Activated effector memory CD4-positive, alpha-beta T cell treated with anti-CD3 and anti-CD28 coated beads, Interleukin-2, amount 50 U/mL, for 16 hours (primary cell): ENCODE measurements around the gene BPGM.

ENCODE experiments used
- DNase-seq: peaks from one replicate; pipeline ENCODE4 v3.0.0-alpha.2; 2020

Gene BPGM

DNA sequence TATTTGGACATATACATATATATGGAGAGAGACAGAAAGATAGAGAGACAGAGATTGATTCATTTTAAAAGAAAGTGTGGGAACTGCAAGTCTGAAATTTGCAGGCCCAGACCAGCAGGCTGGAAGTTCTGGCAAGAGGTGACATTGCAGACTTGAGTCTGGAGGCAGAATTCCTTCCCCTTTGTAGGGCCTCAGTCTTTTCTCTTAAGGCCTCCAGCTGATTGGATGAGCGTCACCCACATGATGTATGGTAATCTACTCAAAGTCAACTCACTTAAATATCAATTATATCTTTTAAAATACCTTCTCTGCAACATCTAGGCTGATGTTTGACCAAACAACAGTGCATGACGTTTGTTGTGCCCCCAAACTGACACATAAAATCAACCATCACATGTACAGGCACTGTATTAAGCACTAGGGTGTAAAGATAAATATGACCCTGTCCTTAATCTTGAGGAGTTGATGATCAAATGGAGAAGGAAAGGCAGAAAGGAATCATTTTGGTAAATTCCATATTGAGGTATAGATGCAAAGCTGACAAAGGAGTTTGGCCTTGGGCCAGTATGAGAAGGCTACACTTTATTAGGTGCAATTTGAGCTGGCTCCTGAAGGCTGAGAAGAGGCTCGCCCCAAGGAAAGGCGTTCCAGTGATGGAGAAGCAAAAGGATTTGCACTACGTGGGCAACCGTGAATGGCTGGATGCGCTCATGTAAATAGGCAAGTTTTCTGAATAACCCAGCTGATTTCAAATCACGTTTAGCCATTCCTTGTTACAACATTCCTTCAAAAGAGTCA is 52.6 kb downstream of the BPGM start:
- no peak for DNase-seq

DNA sequence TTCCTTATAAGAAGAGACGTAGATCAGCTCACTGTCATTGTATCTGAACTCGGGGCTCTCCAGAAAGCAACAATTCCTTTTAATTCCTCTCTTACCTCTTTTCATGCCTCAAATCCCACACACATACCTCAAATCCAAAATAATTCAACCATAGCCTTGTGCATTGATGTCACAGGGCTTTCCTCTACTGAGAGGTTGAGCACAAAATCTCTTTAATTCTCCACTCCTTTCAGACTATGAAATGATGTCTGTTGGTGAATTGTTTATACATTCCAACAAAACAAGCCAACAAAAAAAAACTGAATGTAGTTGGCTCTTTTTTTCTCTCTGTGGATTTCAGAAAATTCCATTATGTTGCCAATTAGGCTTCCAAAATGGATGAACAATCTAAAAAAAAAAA is 53.2 kb downstream of the BPGM start:
- no peak for DNase-seq

GRCh38 chr7:134701272-134701671 is 54.6 kb downstream of the BPGM start:
- no peak for DNase-seq

DNA sequence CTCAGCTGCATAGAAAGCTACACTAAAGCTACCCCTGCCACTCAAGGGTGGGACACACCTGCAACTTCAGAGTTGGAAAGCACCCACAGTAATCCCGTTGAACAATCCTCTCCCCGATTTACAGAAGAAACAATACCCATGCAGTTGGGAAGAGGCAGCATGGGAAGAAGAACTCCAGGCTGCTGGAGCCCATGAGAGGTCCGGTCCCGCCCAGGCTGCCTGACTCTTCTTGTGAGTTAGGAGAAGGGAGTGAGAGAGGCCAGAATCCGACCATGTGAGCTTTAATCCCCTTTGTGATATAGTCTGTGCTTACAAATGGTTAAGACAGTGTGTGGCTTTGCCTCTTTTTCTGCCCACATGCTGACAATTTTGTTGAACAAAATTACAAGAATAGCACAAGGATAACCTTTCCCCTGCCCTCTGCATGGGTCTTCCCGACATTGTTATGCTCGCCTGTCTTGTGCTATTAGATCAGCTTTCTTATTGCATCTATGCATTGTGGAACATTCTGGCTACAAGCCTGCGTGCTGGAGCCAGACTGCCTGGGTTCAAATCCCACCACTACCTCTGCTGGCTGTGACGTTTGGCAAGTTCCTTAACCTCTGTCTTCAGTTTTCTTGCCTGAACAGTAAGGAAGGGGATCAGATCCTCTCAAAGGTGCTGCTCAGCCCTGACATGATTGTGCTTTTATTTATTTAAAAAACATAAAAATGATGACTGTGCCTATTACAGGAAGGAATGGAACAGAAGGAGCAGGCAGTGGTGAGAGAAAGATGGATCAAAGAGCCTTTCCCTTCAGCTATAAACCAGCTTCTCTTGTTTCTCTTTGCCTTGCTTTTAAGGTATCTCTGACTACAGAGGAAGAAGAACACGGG is 56.0 kb downstream of the BPGM start:
- DNase-seq: no peak

DNA sequence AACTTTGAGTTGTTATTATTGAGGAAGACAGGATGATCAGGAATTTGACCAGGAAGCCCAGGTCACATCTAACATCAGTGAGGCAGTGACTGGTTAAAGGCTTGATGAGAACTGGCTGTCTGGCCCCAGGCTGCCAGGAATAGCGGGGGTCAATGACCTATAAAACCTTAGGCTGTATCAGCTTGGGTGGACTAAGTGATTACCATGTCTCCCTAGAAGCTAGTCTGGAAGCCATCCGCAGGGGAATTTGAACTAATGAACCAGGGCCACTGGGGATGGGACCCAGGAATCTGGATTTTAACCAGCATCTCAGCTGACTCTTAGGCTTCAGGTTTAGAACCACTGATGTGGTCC is 56.6 kb downstream of the BPGM start:
- DNase-seq: no peak

GRCh38 chr7:134703782-134704181 is 57.1 kb downstream of the BPGM start:
- DNase-seq: no peak

DNA sequence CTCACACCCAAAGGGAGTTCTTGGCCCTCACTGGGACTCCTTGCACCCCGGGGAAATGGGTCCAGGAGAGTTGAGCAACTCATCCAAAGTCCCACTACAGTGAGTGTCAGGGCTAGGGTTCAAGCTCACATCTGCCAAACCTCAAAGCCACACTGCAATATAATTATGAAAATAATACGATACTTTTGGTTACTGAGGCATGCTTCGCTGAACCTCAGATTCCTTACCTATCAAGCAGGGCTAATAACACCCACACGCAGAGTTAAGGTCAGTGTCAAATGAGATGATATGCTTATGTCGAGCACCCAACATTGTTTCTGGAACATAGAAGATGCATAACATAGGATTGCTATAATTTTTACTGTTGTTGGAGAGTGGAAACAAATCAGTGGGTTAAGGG is 58.2 kb downstream of the BPGM start:
- DNase-seq: no peak

GRCh38 chr7:134705716-134706115 is 59.1 kb downstream of the BPGM start:
- no peak for DNase-seq

- DNase-seq: no peak
Measured at GRCh38 chr7:134706468-134706867, 59.8 kb downstream of the BPGM start.

GRCh38 chr7:134707663-134708378 is 61.2 kb downstream of the BPGM start:
- no peak for DNase-seq

- DNase-seq: no peak
Measured at GRCh38 chr7:134708692-134709091, 62.0 kb downstream of the BPGM start.

GRCh38 chr7:134709197-134709596 is 62.5 kb downstream of the BPGM start:
- no peak for DNase-seq

- DNase-seq: no peak
Measured at GRCh38 chr7:134710511-134710853, 63.8 kb downstream of the BPGM start.

DNA sequence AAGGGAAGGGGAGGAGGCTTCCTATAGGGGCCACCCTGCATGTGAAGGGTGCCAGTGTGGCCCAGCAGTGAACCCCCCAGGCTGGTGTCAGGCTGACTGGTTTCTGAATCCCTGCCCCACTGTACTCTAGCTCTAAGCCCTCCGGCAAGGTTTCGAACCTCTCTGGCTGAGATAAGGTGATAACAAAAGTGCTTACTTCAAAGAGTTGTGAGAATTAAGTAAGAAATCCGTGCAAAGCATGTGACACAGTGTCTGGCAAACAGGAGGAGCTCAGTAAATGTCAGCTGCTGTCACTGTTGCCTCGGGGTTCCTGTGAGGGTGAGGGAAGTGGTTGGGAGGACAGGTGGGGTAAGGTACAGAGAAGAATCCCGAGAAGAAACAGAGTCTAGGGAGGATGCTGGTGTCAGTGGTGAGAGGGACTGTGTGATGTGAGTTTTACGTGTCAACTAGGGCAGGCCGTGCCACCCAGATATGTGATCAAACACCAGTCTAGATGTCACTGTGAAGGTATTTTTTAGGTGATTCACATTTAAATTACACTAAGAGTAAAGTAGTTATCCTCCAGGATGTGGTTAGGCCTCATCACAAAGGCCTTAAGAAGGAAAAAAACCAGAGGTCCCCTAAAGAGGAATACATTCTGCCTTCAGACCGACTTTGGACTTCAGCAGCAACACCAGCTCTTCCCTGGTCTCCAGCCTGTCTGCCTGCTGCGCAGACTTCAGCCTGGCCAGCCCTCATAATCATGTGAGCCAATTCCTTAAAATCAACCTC is 64.4 kb downstream of the BPGM start:
- DNase-seq: peak; percentile 75

DNA sequence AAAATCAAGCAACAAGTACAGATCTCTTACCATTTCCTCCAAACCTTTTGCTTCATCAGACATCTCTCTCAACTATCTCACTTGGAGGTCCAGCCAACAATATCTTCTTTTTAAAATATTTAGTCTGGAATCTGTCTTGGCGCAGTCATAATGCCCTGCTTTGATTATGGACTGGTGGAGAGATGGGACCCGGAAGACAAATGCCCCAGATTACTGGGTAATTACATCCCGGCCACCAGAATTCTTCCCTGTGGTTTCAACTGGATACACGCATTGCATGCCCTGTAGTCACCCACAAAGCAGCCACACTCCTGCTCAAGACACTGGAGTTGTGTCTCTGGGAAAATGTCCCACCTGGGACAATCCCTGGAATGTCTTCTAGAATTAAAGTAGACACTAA is 65.5 kb downstream of the BPGM start:
- DNase-seq: no peak

DNA sequence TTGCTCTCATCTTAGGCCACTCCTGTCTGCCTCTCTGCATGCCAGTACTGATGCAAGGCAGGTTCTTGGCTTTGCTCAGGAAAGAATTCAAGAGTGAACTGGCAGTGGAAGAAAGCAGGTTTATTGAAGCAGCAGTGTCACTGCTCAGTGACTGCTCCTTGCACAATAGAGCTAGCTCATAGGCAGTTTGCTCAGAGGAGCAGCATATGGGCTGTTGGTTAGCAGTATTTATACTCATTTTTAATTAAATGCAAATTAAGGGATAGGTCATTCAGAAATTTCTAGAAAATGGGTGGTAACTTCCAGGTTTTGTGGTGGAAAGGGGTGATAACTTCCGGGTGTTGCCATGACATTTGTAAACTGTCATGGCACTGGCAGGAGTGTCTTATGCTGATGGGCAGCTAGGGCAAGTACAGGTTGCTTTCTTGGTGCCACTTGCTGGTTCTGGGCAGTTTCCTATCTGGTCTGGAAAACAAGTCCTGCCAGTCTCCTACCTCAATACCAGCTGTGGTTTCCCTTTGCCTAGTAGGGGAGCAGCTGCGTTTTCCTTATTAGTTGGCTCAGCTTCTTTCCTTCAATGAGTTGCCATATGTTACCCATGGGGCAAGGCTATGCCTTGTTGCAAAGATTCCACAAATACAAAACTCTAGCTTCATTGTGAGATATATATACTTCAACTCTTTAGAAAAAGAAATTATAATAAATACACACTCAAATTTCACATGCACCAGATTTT is 68.0 kb downstream of the BPGM start:
- no peak for DNase-seq

- no peak for DNase-seq
Measured at GRCh38 chr7:134718211-134718875, 71.7 kb downstream of the BPGM start.

DNA sequence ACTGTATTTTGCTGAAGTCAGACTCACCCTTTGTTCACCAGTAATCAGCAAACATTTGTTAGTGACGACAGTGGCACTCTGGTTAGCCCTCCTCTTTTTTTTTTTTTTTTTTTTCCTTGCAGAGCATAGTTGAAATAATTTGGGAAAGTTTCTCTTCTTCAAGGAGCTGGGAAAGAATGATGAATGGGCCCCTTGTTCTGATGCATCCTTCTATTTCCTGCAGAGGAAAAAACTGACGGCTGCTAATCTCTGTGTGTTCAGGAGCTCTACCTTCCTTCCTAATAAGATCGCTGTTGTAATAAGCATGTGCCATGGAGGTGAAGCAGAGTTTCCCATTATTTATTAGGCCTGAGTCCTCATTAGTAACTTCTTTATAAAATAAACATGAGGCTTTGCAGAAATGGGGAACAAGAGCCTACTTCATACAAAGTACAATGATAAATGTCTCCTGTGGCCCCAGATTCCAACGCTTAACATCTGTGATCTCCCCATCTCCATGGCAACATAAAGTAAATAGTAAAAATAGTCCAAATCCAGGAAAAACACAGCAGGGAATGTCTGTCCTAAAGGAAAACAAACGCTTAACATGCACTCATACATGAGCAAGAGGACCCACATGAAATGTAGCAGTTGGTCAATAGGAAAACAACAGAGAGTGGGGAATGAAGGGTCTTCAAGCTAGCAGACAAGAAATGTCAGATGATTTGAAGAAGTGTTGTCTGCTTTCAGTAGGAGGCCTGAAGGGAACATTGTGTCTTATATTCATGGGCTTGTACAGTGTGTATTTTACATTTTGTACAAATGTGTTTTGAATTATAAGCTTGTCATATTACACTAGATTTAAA is 73.7 kb downstream of the BPGM start:
- DNase-seq: no peak

GRCh38 chr7:134721171-134721570 is 74.5 kb downstream of the BPGM start:
- DNase-seq: no peak

DNA sequence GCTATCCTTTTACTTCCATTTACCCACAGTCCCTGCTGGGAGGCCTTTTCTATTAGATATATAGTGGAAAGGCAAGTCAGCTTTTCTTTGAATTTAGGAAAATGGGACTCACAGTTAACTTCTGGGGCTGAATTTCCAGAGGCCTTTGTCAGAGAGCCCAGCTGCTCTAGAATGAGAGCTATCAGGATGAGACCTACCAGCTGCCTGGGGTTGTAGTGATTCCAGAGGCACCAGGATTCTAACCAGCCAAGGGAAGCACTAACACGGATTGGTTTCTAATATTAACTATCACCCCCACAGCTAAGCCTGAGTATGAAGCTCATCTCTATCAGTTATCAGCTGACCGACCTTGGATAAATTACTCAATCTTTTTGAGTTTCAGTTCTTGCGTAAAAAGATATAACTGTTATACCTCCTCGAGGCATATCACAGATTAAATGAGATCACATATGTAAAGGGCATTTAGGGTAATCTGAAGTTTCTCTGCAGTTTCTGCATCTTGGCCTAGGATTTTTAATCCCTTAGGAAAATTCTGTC is 76.2 kb downstream of the BPGM start:
- DNase-seq: no peak
